Liver (tissue), 9 donors: ENCODE results near the gene SORCS2. TPM values are rescaled to one million over a fixed set of nuclear protein-coding genes. Genes with fewer than 3 reads are reported as not detected.

Experiments used
- DNase-seq: peaks from one replicate; pipeline ENCODE4 v3.0.0-alpha.2; 2017; ENCODE audit warnings: low spot score
- H3K27ac ChIP-seq, 2 donors: one replicate each; pipeline ENCODE4 v1.7.0; 2013; ENCODE audit warnings: inconsistent platforms in 2 of 2, low read length in 2 of 2, control low read depth in 1 of 2, low read depth in 1 of 2, mild to moderate bottlenecking in 1 of 2
- H3K27me3 ChIP-seq, 4 donors: one replicate each; pipeline versions ENCODE4 v1.6.1 to v1.7.0; 2013; ENCODE audit warnings: low read length in 3 of 4, inconsistent platforms in 1 of 4, mild to moderate bottlenecking in 1 of 4, moderate library complexity in 1 of 4; ENCODE audit not compliant: control insufficient read depth in 4 of 4, insufficient read depth in 4 of 4
- H3K36me3 ChIP-seq, 4 donors: one replicate each; pipeline versions ENCODE4 v1.6.1 to v1.7.0; 2013; ENCODE audit warnings: low read length in 3 of 4, mild to moderate bottlenecking in 3 of 4, low read depth in 1 of 4, moderate library complexity in 1 of 4; ENCODE audit not compliant: control insufficient read depth in 4 of 4, insufficient read depth in 3 of 4
- H3K4me1 ChIP-seq, 4 donors: one replicate each; pipeline versions ENCODE4 v1.6.1 to v1.7.0; 2013; ENCODE audit warnings: low read length in 3 of 4, mild to moderate bottlenecking in 3 of 4, moderate library complexity in 1 of 4; ENCODE audit not compliant: control insufficient read depth in 4 of 4, insufficient read depth in 4 of 4
- H3K4me3 ChIP-seq, 3 donors: one replicate each; pipeline versions ENCODE4 v1.6.1 to v1.7.0; 2013; ENCODE audit warnings: low read length in 3 of 3, control low read depth in 1 of 3, low read depth in 1 of 3, mild to moderate bottlenecking in 1 of 3
- H3K9ac ChIP-seq, 2 donors: one replicate each; pipeline ENCODE4 v1.7.0; 2013; ENCODE audit warnings: low read length in 2 of 2, mild to moderate bottlenecking in 2 of 2, moderate library complexity in 2 of 2, control low read depth in 1 of 2, low read depth in 1 of 2
- H3K9me3 ChIP-seq, 4 donors: one replicate each; pipeline versions ENCODE4 v1.6.1 to v1.7.0; 2013; ENCODE audit warnings: low read length in 3 of 4; ENCODE audit not compliant: control insufficient read depth in 4 of 4
- ATF3 ChIP-seq: IDR thresholded peaks from 2 replicates; pipeline ENCODE4 v1.6.1; 2016; ENCODE audit warnings: antibody characterized with exemption
- CTCF ChIP-seq: fragments of 150-350 bp; IDR thresholded peaks from 2 replicates; pipeline ENCODE4 v1.5.1; 2017; ENCODE audit warnings: improper control_type of control experiment, low read depth, low read length; ENCODE audit not compliant: missing input control
- EGR1 ChIP-seq, 2 donors: IDR thresholded peaks; 2 replicates each; pipeline ENCODE4 v1.6.1; 2016 to 2018; ENCODE audit warnings: antibody characterized with exemption in 2 of 2, low read depth in 2 of 2
- FOXA2 ChIP-seq: IDR thresholded peaks from 2 replicates; pipeline ENCODE4 v1.6.1; 2016; ENCODE audit warnings: antibody characterized with exemption
- HNF4G ChIP-seq: IDR thresholded peaks from 2 replicates; pipeline ENCODE4 v1.6.1; 2016; ENCODE audit warnings: antibody characterized with exemption
- NR2F2 ChIP-seq: IDR thresholded peaks from 2 replicates; pipeline ENCODE4 v1.6.1; 2016; ENCODE audit warnings: antibody characterized with exemption
- RAD21 ChIP-seq, 2 donors: IDR thresholded peaks; 2 replicates each; pipeline ENCODE4 v1.6.1; 2016; ENCODE audit warnings: antibody characterized with exemption in 2 of 2, mild to moderate bottlenecking in 2 of 2
- REST ChIP-seq: IDR thresholded peaks from 2 replicates; pipeline ENCODE4 v1.6.1; 2016; ENCODE audit warnings: antibody characterized with exemption, mild to moderate bottlenecking
- SP1 ChIP-seq: IDR thresholded peaks from 2 replicates; pipeline ENCODE4 v1.6.1; 2018; ENCODE audit warnings: antibody characterized with exemption, mild to moderate bottlenecking
- WGBS: extraction: QIAGEN DNeasy Blood & Tissue Kit; methylation state at CpG from one replicate; pipeline ENCODE4 v1.1.7; 2013; 5-methylcytosine and 5-hydroxymethylcytosine counted together
- polyA plus RNA-seq, 2 donors: library from polyadenylated mRNA; stranded (reverse) in 1 of 2; unstranded in 1 of 2; fragments of 200-250 nt in 1 of 2; fragments of >200 nt in 1 of 2; fragmentation: Nextera tagmentation in 1 of 2; extraction: Ambion mirVana in 1 of 2; gene quantifications; one replicate each; pipeline versions ENCODE4 v1.2.1 to v1.2.3, GENCODE V29; 2013 to 2015
- total RNA-seq, 2 donors: library from RNA; depleted of rRNA; stranded (reverse); fragments of >200 nt; gene quantifications; one replicate each; pipeline ENCODE4 v1.2.3, GENCODE V29; 2014
- donor health status: healthy.
- donor health status: healthy.
- donor health status: healthy.
- donor health status: healthy.
- donor health status: healthy.

SORCS2 gene
- total and polyA plus RNA-seq, 4 donors: 0.10 to 1.4 (median 0.92) TPM

GRCh38 chr4:7193030-7193958, 956 bp downstream of the SORCS2 start:
- H3K4me3 ChIP-seq: peak overlapping the region; percentile 46 to 77 (median 71)
- H3K36me3 ChIP-seq: no peaks in the 10 kb centered on the region
- DNase-seq: no peak
- no peaks in the 10 kb centered on the region for H3K9me3 ChIP-seq
- no peak for TF ChIP-seq HNF4G
- TF ChIP-seq FOXA2: no peak
- no peak for TF ChIP-seq REST
- no peak for TF ChIP-seq SP1
- TF ChIP-seq CTCF: no peak
- no peak for TF ChIP-seq NR2F2
- no peak for TF ChIP-seq EGR1 (IDR thresholded peaks at IDR 0.05; ENCODE audit: low read depth in 2 of 2)
- no peak for TF ChIP-seq ATF3
- H3K4me1 ChIP-seq: peaks cover 6 to 21% (median 16%) of the 10 kb centered on the region in 4 donors
- H3K27me3 ChIP-seq: peaks cover 0 to 11% (median 0%) of the 10 kb centered on the region in 4 donors
- no peak overlapping the region for H3K27ac ChIP-seq
- WGBS: 4% methylated on average over 62 of the region's 62 CpGs
- H3K9ac ChIP-seq: peak overlapping the region in 1 of 2 donors; percentile 25

- peaks cover 0 to 4% (median 0%) of the 10 kb centered on the region in 4 donors for H3K27me3 ChIP-seq
- H3K9me3 ChIP-seq: no peaks in the 10 kb centered on the region
- no peaks in the 10 kb centered on the region for H3K36me3 ChIP-seq
- no peak overlapping the region for H3K27ac ChIP-seq
- H3K4me1 ChIP-seq: peaks cover 6 to 21% (median 16%) of the 10 kb centered on the region in 4 donors
- no peak for DNase-seq
- no peak for TF ChIP-seq FOXA2
- peak; percentile 63 to 65 for TF ChIP-seq RAD21 (IDR thresholded peaks at IDR 0.05)
- peak; percentile 33 for TF ChIP-seq CTCF
- TF ChIP-seq EGR1 (IDR thresholded peaks at IDR 0.05; ENCODE audit: low read depth in 2 of 2): no peak
- no peak overlapping the region for H3K4me3 ChIP-seq
- no peak overlapping the region for H3K9ac ChIP-seq
- 56% methylated on average over 6 of the region's 6 CpGs for WGBS
These were observed 2.2 kb downstream of the SORCS2 start for GRCh38 chr4:7194251-7195140.
